Testis (tissue), 2 donors: ENCODE results near the gene PER1.

Experiments
- CTCF ChIP-seq, 3 experiments: fragments of 450-650 bp in 2 of 3; fragments of 200-600 bp in 1 of 3; sonication (generic) in 1 of 3; IDR thresholded peaks; one replicate each; pipeline ENCODE4 v1.5.1; 2016 to 2019; ENCODE audit warnings: antibody characterized with exemption in 3 of 3, mild to moderate bottlenecking in 2 of 3, moderate library complexity in 1 of 3
- POLR2A ChIP-seq: fragments of 450-650 bp; IDR thresholded peaks from one replicate; pipeline ENCODE4 v1.6.1; 2017; ENCODE audit warnings: antibody characterized with exemption, mild to moderate bottlenecking, moderate library complexity

GRCh38 chr17:8141741-8142140, 10.5 kb downstream of the PER1 start:
- no peak for TF ChIP-seq CTCF (IDR thresholded peaks at IDR 0.05)
- TF ChIP-seq POLR2A: no peak
